ENCODE data around the gene CRYL1.

Gene CRYL1

DNA sequence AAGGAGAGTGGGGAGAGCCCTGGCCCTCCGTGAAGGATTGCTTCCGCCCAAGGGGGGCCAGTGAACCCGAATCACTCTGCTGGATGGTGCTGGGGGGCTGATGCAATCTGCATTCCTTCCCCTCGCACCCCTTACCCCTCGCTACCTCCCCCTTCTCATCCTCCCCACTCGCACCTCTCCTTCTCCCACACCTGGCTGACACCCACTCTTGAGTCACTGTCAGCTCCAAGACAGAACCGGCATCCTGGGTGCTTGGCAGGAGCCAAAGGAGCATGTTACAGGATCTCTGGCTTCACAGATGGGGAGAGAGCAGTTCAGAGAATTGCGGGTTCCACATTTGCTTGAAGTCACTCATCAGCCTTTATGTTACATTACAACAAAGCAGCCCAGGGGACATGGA is 167.6 kb downstream of the CRYL1 start:
- no peak for TF ChIP-seq PAX5 (IDR thresholded peaks at IDR 0.05; ENCODE audit: insufficient read depth, low read length, severe bottlenecking)
- TF ChIP-seq POLR2AphosphoS5 (IDR thresholded peaks at IDR 0.05; ENCODE audit: low read depth, low read length): no peak
- no peak for TF ChIP-seq SPI1 (IDR thresholded peaks at IDR 0.05; ENCODE audit: low read depth, low read length)
- TF ChIP-seq POU2F2 (IDR thresholded peaks at IDR 0.05; ENCODE audit: low read depth, low read length): no peak
- no peak for TF ChIP-seq POLR2A (IDR thresholded peaks at IDR 0.05; ENCODE audit: low read depth, low read length)
- TF ChIP-seq TAF1 (IDR thresholded peaks at IDR 0.05; ENCODE audit: low read depth, low read length): no peak
- no peak for DNase-seq (ENCODE audit: insufficient read length, low spot score)
- no peak for FAIRE-seq

GRCh38 chr13:20356444-20356843 is 169.2 kb downstream of the CRYL1 start:
- no peak for TF ChIP-seq POLR2A (IDR thresholded peaks at IDR 0.05; ENCODE audit: low read depth, low read length)
- no peak for TF ChIP-seq PAX5 (IDR thresholded peaks at IDR 0.05; ENCODE audit: insufficient read depth, low read length, severe bottlenecking)
- no peak for TF ChIP-seq SPI1 (IDR thresholded peaks at IDR 0.05; ENCODE audit: low read depth, low read length)
- TF ChIP-seq POLR2AphosphoS5 (IDR thresholded peaks at IDR 0.05; ENCODE audit: low read depth, low read length): no peak
- TF ChIP-seq POU2F2 (IDR thresholded peaks at IDR 0.05; ENCODE audit: low read depth, low read length): no peak
- no peak for TF ChIP-seq TAF1 (IDR thresholded peaks at IDR 0.05; ENCODE audit: low read depth, low read length)
- FAIRE-seq: no peak
- no peak for DNase-seq (ENCODE audit: insufficient read length, low spot score)

DNA sequence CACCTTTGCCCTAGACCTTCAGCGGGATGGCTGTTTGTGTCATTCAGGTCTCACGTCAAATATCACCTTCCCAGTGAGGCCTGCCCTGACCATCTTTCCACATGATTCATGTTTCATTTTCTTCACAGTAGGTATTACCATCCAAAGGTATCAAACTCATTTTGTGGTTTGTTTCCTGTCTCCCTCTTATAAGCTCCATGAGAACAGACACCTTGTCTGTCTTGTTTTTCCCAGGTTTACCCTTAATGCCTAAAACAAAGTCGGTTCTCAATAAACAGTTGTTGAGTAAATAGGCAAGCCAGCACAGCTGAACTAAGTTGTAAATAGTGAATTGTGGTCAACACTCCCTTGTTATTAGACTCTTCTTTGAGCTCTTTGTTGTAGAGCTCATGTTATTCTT is 170.9 kb downstream of the CRYL1 start:
- DNase-seq (ENCODE audit: insufficient read length, low spot score) (no peak), FAIRE-seq (no peak)
- TF ChIP-seq POU2F2 (IDR thresholded peaks at IDR 0.05; ENCODE audit: low read depth, low read length): no peak
- TF ChIP-seq POLR2AphosphoS5 (IDR thresholded peaks at IDR 0.05; ENCODE audit: low read depth, low read length): no peak
- no peak for TF ChIP-seq POLR2A (IDR thresholded peaks at IDR 0.05; ENCODE audit: low read depth, low read length)
- TF ChIP-seq SPI1 (IDR thresholded peaks at IDR 0.05; ENCODE audit: low read depth, low read length): no peak
- no peak for TF ChIP-seq TAF1 (IDR thresholded peaks at IDR 0.05; ENCODE audit: low read depth, low read length)
- no peak for TF ChIP-seq PAX5 (IDR thresholded peaks at IDR 0.05; ENCODE audit: insufficient read depth, low read length, severe bottlenecking)

- no peak for TF ChIP-seq POU2F2 (IDR thresholded peaks at IDR 0.05; ENCODE audit: low read depth, low read length)
- no peak for TF ChIP-seq PAX5 (IDR thresholded peaks at IDR 0.05; ENCODE audit: insufficient read depth, low read length, severe bottlenecking)
- no peak for TF ChIP-seq POLR2A (IDR thresholded peaks at IDR 0.05; ENCODE audit: low read depth, low read length)
- TF ChIP-seq POLR2AphosphoS5 (IDR thresholded peaks at IDR 0.05; ENCODE audit: low read depth, low read length): no peak
- no peak for TF ChIP-seq SPI1 (IDR thresholded peaks at IDR 0.05; ENCODE audit: low read depth, low read length)
- DNase-seq (ENCODE audit: insufficient read length, low spot score): no peak
- no peak for FAIRE-seq
Observed at GRCh38 chr13:20353973-20354372, 171.7 kb downstream of the CRYL1 start.
